Caco-2 (cell line): Measurements from ENCODE around the gene RPS4Y1. TPM values are rescaled to one million over a fixed set of nuclear protein-coding genes. Genes with fewer than 3 reads are reported as not detected.
"Not testable (repeated sequence)": the region's sequence is repeated elsewhere in the genome, so short reads cannot be mapped to it uniquely, and the experiment has no call there.

Experiments
- BruUV-seq: library from RNA; stranded (reverse); fragments of 400-500 nt; replicated peaks from 2 replicates; lab custom pipeline; 2021; lab: Mats Ljungman, UMichigan
- CTCF ChIA-PET: fragments of 300-600 bp; sonication (Branson Sonifier 250); formaldehyde crosslinking; loops from one replicate; lab custom pipeline; 2022; ENCODE audit warnings: antibody characterized with exemption; lab: Charles Lee
- POLR2A ChIA-PET: fragments of 300-600 bp; sonication (Branson Sonifier 250); formaldehyde crosslinking; loops from one replicate; lab custom pipeline; 2022; ENCODE audit warnings: antibody characterized with exemption; lab: Charles Lee
- DNase-seq, 2 experiments: peaks; one replicate each; pipeline versions ENCODE4 v3.0.0 to v3.0.0-alpha.2; 2020 to 2022
- H3K27me3 ChIP-seq: replicated peaks from 2 replicates; pipeline ENCODE4 v1.6.0; 2011; ENCODE audit warnings: low read length; ENCODE audit not compliant: control insufficient read depth, insufficient read depth
- H3K36me3 ChIP-seq: 2 replicates; pipeline ENCODE4 v1.5.1; 2011; ENCODE audit warnings: low read length; ENCODE audit not compliant: control insufficient read depth, insufficient read depth
- H3K4me1 ChIP-seq: fragments of 250-450 bp; sonication (Bioruptor Pico); 2 replicates; pipeline ENCODE4 v1.5.1; 2020; ENCODE audit warnings: mild to moderate bottlenecking
- H3K4me3 ChIP-seq: 2 replicates; pipeline ENCODE4 v1.5.1; 2011; ENCODE audit warnings: low read depth, mild to moderate bottlenecking, control low read depth, low read length
- H3K9me3 ChIP-seq: fragments of 250-450 bp; sonication (Bioruptor Pico); 2 replicates; pipeline ENCODE4 v1.5.1; 2020; ENCODE audit warnings: mild to moderate bottlenecking, moderate library complexity
- H3K27ac Mint-ChIP-seq: one replicate; pipeline ENCODE4 v1.8.0; 2022; ENCODE audit warnings: mixed read lengths; ENCODE audit not compliant: unreplicated experiment
- H3K27me3 Mint-ChIP-seq: one replicate; pipeline ENCODE4 v1.8.0; 2022; ENCODE audit warnings: mixed read lengths; ENCODE audit not compliant: insufficient read depth, unreplicated experiment
- H3K36me3 Mint-ChIP-seq: one replicate; pipeline ENCODE4 v1.8.0; 2022; ENCODE audit warnings: mild to moderate bottlenecking, mixed read lengths; ENCODE audit not compliant: insufficient read depth, unreplicated experiment
- H3K4me1 Mint-ChIP-seq: one replicate; pipeline ENCODE4 v1.8.0; 2022; ENCODE audit warnings: low read depth, mixed read lengths; ENCODE audit not compliant: unreplicated experiment
- H3K4me3 Mint-ChIP-seq: one replicate; pipeline ENCODE4 v1.8.0; 2022; ENCODE audit warnings: mild to moderate bottlenecking, moderate library complexity, mixed read lengths; ENCODE audit not compliant: unreplicated experiment
- H3K9me3 Mint-ChIP-seq: one replicate; pipeline ENCODE4 v1.8.0; 2022; ENCODE audit warnings: mixed read lengths; ENCODE audit not compliant: unreplicated experiment
- intact Hi-C: fragments of 100-400 bp; cut with micrococcal nuclease; formaldehyde crosslinking; loops from one replicate; pipeline ENCODE4 v1.10.0; 2022; ENCODE audit not compliant: unreplicated experiment
- total RNA-seq: library from RNA; stranded (reverse); gene quantifications from 2 replicates; pipeline ENCODE4 v1.2.3, GENCODE V29; 2022
- TF ChIP-seq, protein P1 (sequence below), 2 experiments: fragments of 200-600 bp in 1 of 2; IDR thresholded peaks; 1 replicate in 1 of 2; 2 replicates in 1 of 2; pipeline versions ENCODE4 v1.5.1 to v1.8.0; 2011 to 2022; ENCODE audit warnings: antibody characterized with exemption in 1 of 2, control low read depth in 1 of 2, inconsistent platforms in 1 of 2, low read depth in 1 of 2, low read length in 1 of 2, mild to moderate bottlenecking in 1 of 2, moderate library complexity in 1 of 2; ENCODE audit not compliant: insufficient read depth in 1 of 2, severe bottlenecking in 1 of 2, unreplicated experiment in 1 of 2

The RPS4Y1 gene
- total RNA-seq, 1 experiment from 2014 or later = not detected

DNA sequence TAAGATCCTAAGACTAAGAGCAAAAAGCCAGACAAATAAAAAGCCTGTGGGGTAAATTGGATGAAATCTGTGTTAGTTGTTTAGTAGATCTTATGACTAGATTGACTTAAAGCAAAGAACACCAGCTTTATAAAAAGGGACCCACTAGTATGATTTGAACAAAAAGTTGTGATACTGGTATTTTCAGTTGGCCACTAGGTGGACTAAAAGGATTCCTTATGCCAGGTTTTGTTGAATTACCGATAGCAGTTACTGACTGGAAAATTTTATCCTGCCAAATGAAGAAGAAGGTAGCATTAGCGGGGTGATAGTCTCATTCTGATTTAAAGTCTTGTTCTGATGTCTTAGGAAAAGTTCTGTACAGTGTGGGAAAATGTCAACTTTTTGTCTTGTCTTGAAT, 41.2 kb upstream of the RPS4Y1 start:
- no peak overlapping the region for H3K4me3 ChIP-seq
- Mint-ChIP-seq H3K36me3 (no peaks in the 10 kb centered on the region), H3K27ac (no peak overlapping the region), H3K27me3 (no peaks in the 10 kb centered on the region), H3K4me3 (no peak overlapping the region), H3K4me1 (no peaks in the 10 kb centered on the region), H3K9me3 (no peaks in the 10 kb centered on the region)
- no peaks in the 10 kb centered on the region for H3K27me3 ChIP-seq
- H3K9me3 ChIP-seq = no peaks in the 10 kb centered on the region
- no peaks in the 10 kb centered on the region for H3K4me1 ChIP-seq
- TF ChIP-seq, protein P1, sequence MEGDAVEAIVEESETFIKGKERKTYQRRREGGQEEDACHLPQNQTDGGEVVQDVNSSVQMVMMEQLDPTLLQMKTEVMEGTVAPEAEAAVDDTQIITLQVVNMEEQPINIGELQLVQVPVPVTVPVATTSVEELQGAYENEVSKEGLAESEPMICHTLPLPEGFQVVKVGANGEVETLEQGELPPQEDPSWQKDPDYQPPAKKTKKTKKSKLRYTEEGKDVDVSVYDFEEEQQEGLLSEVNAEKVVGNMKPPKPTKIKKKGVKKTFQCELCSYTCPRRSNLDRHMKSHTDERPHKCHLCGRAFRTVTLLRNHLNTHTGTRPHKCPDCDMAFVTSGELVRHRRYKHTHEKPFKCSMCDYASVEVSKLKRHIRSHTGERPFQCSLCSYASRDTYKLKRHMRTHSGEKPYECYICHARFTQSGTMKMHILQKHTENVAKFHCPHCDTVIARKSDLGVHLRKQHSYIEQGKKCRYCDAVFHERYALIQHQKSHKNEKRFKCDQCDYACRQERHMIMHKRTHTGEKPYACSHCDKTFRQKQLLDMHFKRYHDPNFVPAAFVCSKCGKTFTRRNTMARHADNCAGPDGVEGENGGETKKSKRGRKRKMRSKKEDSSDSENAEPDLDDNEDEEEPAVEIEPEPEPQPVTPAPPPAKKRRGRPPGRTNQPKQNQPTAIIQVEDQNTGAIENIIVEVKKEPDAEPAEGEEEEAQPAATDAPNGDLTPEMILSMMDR (IDR thresholded peaks at IDR 0.05; ENCODE audit: insufficient read depth in 1 of 2, low read depth in 1 of 2, low read length in 1 of 2, severe bottlenecking in 1 of 2, unreplicated experiment in 1 of 2) = no peak
- no peaks in the 10 kb centered on the region for H3K36me3 ChIP-seq
- ChIA-PET POLR2A (no interaction called here), CTCF (no interaction called here)
- no peak for DNase-seq
- BruUV-seq = no TSS peak
- intact Hi-C loops = no loop called here

DNA sequence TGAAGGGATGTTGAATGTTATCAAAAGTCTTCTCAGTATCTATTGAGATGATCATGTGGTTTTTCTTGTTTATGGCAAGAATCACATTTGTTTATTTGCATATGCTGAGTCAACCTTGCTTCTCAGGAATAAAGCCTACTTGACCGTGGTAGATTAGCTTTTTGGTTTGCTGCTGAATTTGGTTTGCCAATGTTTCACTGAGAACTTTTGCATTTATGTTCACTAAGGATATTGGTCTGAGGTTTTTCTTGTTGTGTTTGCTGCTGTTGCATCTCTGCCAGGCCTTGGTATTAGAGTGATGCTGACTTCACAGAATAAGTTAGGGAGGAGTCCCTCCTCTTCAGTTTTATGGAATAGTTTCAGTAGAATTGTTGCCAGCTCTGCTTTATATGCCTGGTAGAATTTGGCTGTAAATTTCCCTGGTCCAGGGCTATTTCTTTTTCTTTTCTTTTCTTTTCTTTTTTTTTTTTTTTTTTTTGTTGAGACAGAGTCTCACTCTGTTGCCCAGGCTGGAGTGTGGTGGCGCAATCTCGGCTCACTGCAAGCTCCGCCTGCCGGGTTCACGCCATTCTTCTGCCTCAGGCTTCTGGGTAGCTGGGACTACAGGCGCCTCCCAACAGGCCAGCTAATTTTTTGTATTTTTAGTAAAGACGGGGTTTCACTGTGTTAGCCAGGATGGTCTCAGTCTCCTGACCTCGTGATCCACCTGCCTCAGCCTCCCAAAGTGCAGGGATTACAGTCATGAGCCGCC, 24.1 kb upstream of the RPS4Y1 start:
- H3K4me1 Mint-ChIP-seq, intact Hi-C loops, H3K27me3 ChIP-seq, H3K9me3 ChIP-seq, DNase-seq, BruUV-seq, H3K27ac Mint-ChIP-seq, H3K36me3 ChIP-seq, H3K36me3 Mint-ChIP-seq, CTCF ChIA-PET, H3K9me3 Mint-ChIP-seq, H3K27me3 Mint-ChIP-seq, H3K4me1 ChIP-seq, H3K4me3 ChIP-seq, POLR2A ChIA-PET, H3K4me3 Mint-ChIP-seq: not testable (repeated sequence)

DNA sequence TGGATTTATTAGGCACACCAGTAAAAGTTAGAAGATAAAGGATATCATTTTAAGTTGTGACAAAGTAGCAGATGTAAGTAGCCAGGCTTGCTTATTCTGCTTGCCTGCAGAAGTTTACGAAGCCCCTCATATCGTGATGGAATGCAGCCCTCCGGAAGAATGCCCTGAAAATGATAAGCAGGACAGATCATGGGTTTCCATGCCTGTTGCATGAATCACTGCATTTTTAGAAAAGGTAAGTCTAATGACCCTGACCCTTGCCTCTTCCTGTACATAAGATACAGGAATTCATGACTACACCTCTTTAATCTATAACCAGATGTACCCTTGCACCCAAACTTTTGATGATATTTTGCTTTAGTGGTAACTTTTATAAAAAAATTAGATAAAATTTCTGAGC, 16.9 kb upstream of the RPS4Y1 start:
- intact Hi-C loops = no loop called here
- BruUV-seq = no TSS peak
- Histone ChIP-seq H3K36me3 (no peaks in the 10 kb centered on the region), H3K4me3 (no peak overlapping the region), H3K27me3 (no peaks in the 10 kb centered on the region), H3K9me3 (no peaks in the 10 kb centered on the region), H3K4me1 (no peaks in the 10 kb centered on the region)
- H3K9me3 Mint-ChIP-seq = no peaks in the 10 kb centered on the region
- H3K27me3 Mint-ChIP-seq = no peaks in the 10 kb centered on the region
- H3K4me3 Mint-ChIP-seq = no peak overlapping the region
- TF ChIP-seq, protein P1 (IDR thresholded peaks at IDR 0.05; ENCODE audit: insufficient read depth in 1 of 2, low read depth in 1 of 2, low read length in 1 of 2, severe bottlenecking in 1 of 2, unreplicated experiment in 1 of 2) = no peak
- no peak for DNase-seq
- H3K27ac Mint-ChIP-seq = no peak overlapping the region
- no peaks in the 10 kb centered on the region for H3K36me3 Mint-ChIP-seq
- H3K4me1 Mint-ChIP-seq = no peaks in the 10 kb centered on the region
- POLR2A ChIA-PET = no interaction called here
- CTCF ChIA-PET = no interaction called here
